ENCODE data around the gene PRKG2.

- TF ChIP-seq EZH2 (IDR thresholded peaks at IDR 0.05) (no peak), POLR2AphosphoS5 (IDR thresholded peaks at IDR 0.05; ENCODE audit: borderline replicate concordance, low read depth, low read length) (no peak)
These were observed 78.7 kb downstream of the PRKG2 start for GRCh38 chr4:81136161-81136905.

Measured in SK-N-MC (cell line).